ENCODE measurements around the gene BCL6B.
"Not testable (repeated sequence)": the region's sequence is repeated elsewhere in the genome, so short reads cannot be mapped to it uniquely, and the experiment has no call there.

The BCL6B gene

DNA sequence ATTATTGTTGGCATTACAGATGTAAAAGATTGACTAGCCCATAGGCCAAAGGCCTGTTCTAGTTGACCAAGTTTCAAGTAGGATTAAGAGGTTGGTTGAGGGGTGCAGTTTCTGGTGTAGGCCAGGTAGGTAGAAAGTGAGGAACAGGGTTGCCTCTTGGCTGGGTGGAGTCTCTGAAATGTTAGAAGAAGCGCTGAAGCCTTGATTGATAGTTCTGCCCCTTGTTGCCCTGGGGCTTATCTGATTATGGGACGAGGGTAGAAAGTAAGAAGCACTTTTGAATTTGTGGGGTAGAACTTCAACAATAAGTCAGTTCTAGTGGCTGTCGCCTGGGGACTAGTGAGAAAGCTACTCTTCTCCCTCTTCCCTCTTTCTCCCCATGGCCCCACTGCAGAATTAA, 6.2 kb downstream of the BCL6B start:
- no peak for DNase-seq (ENCODE audit: low spot score)

DNA sequence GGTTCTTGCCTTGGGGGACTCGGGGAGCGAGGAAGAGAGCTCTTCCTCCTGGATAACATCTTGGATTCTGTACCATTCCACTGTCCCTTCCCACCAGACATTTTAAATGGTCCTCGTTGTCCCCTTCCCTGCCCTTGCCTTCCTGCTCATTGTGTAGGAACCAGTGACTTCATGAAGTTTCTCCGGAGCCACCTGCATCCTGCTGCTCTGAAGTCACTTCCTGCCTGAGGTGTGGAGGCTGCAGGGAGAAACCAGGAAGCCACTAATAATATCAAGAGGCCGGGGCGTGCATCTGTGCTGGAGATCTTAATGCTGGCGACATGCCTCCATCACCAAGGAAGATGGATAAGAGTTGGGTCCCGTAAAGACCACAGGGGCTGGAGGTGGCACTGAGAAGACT, 6.8 kb downstream of the BCL6B start:
- DNase-seq (ENCODE audit: low spot score), result no peak

GRCh38 chr17:7034955-7035590, 12.2 kb downstream of the BCL6B start:
- DNase-seq (ENCODE audit: low spot score), result no peak

DNA sequence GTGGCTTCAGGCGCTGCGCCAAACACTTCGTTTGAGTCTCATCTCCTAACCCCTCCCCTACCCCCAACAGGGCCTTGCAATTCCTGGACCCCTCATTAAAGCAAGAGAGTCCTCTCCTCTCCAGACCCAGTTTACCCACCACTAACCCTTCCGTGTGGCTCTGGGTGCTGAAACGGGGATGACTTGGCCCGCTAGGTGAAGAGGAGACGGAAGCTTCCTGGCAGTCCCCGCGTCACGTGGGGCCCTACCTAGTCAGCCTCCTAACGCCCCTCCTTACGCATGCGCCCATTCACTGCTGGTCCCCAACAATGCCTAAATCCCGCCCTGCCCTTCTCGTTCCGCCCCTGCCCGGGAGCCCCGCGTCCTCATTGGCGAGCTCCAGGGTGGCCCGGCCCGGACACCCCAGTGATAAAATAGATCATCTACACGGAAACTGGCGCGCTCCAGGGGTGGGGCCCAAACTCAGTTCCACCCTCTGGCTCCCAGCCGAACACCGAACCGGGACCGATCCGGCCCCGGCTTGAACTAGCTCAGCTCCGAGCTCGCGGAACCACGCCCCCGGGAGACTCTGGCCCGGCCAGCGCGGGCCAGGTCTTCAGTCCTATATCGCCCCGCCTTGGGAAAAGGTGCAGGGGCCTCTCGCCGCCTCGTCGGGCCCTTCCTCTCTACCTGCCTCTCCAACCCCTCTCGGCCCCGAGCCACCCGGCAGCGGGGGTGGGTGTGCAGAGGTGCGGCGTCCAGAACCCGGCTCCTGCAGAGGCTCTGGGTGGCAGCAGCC, 12.9 kb downstream of the BCL6B start, which contains the start of gene SLC16A13:
Gene SLC16A13 (plus strand): TSS at position 425 of the 778 bp plus-strand sequence. CDS start 368 bp downstream, outside the sequence.
- DNase-seq (ENCODE audit: low spot score), result peak; percentile 88

DNA sequence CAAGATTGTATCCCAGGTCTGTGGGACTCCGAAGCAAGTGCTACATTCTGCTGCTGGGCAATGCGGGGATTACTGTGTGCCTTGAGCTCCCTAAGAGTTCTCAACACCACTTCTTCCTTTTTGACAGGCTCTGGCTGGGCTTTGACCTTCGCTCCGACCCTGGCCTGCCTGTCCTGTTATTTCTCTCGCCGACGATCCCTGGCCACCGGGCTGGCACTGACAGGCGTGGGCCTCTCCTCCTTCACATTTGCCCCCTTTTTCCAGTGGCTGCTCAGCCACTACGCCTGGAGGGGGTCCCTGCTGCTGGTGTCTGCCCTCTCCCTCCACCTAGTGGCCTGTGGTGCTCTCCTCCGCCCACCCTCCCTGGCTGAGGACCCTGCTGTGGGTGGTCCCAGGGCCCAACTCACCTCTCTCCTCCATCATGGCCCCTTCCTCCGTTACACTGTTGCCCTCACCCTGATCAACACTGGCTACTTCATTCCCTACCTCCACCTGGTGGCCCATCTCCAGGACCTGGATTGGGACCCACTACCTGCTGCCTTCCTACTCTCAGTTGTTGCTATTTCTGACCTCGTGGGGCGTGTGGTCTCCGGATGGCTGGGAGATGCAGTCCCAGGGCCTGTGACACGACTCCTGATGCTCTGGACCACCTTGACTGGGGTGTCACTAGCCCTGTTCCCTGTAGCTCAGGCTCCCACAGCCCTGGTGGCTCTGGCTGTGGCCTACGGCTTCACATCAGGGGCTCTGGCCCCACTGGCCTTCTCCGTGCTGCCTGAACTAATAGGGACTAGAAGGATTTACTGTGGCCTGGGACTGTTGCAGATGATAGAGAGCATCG, 15.4 kb downstream of the BCL6B start:
- no peak for DNase-seq (ENCODE audit: low spot score)

- DNase-seq (ENCODE audit: low spot score), result no peak
Observed at GRCh38 chr17:7039832-7040231, 17.0 kb downstream of the BCL6B start.

GRCh38 chr17:7041607-7042500, 19.0 kb downstream of the BCL6B start:
- no peak for DNase-seq (ENCODE audit: low spot score)

DNA sequence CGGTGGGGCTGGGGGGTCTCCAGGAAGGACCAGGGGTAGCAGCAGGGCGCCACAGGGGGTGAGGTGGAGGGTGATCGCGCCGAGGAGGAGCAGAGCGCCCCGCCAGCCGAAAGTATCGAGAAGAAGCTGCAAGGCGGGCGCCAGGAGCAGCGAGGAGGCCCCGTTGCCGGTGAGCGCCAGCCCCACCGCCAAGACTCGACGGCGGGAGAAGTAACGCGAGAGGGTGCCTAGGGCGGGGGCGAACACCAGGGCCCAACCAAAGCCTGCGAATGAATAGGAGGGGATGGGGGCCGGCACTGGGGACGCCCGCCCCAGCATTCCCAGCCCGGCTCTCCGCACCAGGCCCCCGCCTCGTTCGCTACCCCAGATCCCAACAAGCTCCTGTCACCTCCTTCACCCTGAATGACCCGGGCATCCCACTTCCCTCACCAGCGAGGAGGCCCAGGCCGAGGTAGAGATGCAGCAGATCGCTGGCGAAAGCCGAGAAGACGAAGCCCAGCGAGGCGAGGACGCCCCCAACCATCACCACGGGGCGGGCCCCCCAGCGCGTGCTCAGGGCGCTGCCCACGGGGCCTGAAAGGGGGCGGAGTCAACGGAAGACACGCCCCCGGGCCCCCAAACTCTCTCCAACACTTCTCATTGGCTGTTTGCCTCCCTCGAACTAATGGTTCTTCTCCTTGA, 19.8 kb downstream of the BCL6B start:
- no peak for DNase-seq (ENCODE audit: low spot score)

DNA sequence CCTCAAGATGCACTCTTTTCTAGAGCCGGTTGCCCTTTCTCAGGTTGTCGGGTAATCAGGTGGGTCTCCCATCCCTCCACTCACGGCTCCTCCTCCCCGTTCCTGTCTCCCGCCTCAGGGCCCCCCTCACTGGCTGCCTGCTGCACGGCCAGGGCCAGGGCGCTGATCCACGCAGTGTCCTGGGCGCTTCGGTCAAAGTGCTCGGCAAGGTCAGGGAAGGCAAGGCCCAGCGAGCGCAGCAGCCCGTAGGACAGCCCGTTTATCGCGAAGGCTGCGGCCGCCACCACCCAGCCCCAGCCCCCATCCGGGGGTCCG, 20.3 kb downstream of the BCL6B start:
- no peak for DNase-seq (ENCODE audit: low spot score)

- DNase-seq (ENCODE audit: low spot score), result no peak
Observed at GRCh38 chr17:7043497-7044198, 20.8 kb downstream of the BCL6B start, which contains the start of gene SLC16A11. Gene SLC16A11, minus strand, starts transcription at chr17:7044092. Its CDS starts 579 bp downstream, at chr17:7043513.

DNA sequence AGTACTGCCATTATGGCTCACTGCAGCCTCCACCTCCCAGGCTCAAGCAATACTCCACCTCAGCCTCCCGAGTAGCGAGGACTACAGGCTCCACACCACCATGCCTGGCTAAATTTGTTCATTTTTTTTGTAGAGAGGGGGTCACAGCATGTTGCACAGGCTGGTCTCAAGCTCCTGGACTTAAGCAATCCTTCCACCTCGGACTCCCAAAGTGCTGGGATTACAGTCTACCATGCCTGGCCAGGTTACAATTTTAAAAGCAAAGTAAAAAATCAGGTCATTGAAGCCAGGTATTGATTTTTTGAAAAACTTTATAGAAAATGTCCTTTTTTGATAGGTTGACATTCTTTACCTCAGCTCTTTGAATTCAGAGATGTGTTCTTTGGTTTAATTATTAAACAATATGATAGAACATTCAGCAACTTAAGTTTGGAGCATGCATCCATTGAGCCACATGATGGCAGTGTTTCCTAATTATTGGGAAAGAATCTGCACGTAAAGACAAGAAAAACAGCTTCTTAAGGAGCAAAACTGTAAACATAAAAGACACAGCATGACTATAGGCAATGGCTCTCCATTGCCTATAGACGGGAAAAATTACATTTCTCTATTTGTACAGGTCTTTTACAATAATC, 22.8 kb downstream of the BCL6B start:
- no peak for DNase-seq (ENCODE audit: low spot score)

DNA sequence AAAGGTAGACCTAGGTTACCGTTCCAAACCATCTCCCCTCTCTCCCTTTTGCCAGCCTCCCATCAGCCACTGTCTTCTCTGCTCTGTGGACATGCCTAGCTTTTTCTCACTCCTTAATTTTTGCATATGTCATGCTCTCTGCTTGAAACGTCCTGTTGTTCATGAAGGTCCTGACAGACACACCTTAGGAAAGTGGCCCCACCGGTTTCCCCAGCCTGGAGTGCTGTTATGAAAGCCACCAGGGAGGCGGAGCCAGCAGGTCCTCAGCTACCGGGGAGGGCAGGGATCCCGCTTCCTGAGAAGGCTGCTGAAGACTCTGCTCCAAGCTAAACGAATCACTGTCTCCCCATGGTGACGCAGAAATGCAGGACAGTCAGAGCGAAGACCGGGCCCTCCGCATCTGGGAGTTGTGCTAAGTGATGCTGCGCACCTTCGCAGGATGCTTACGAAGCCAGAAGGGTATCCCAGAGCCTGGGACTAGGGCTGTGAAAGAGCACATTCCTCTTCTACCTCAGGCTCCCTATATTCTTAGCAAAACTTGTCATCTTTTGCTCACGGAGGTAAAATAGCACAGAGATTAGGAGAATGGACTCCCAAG, 23.4 kb downstream of the BCL6B start:
- DNase-seq (ENCODE audit: low spot score), result no peak

GRCh38 chr17:7046725-7047397, 24.0 kb downstream of the BCL6B start:
- not testable (repeated sequence) for DNase-seq (ENCODE audit: low spot score)

- DNase-seq (ENCODE audit: low spot score), result no peak
Observed at GRCh38 chr17:7047566-7047965, 24.7 kb downstream of the BCL6B start.

GRCh38 chr17:7048968-7049367, 26.1 kb downstream of the BCL6B start:
- DNase-seq (ENCODE audit: low spot score), result no peak

- not testable (repeated sequence) for DNase-seq (ENCODE audit: low spot score)
Observed at GRCh38 chr17:7050583-7050982, 27.7 kb downstream of the BCL6B start.

DNA sequence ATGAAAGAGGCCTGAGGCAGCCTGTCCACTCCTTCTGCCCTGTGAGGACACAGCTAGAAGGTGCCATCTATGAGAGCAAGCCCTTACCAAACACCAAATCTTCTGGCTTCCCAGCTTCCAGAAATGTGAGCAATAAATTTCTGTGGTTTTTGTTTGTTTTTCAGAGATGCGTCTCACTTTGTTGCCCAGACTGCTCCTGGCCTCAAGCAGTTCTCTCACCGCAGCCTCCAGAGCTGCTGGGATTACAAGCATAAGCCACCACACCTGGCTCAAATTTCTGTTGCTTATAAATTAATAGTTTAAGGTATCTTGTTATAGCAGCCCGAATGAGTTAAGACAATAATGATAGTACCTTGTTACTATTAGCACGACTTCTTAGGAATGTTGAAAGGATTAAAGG, 33.5 kb downstream of the BCL6B start:
- DNase-seq (ENCODE audit: low spot score), result no peak

DNA sequence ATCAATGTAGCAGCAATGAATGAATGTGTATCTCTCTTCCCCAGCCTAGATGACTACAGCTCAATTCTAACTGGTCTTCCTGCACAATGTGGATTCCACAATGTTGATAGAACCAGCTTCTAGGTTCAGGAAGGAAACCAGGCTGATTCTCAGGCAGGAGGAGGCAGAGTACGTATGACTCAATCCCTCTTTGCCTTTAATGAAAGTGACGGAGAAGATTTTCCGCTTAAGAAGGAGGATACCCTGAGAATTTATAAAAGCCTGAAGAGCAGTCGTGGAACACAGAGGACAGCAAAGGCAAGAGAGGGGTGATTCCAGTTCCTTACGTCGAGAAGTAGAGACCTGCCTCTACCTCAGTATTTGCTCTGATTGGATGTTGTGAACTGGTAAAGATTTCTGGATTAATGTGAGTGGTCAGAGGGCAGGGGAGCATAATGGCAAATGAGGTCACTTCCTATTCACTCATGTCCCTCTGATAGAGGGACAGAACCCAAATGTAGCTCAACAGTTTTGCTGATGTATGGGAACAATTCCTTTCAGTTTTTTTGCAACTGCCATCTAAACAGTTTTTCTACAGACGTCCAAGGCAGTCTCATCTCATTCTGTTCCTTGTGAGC, 36.1 kb downstream of the BCL6B start:
- no peak for DNase-seq (ENCODE audit: low spot score)
